ENCODE results near the gene FLRT3.

FLRT3 gene

DNA sequence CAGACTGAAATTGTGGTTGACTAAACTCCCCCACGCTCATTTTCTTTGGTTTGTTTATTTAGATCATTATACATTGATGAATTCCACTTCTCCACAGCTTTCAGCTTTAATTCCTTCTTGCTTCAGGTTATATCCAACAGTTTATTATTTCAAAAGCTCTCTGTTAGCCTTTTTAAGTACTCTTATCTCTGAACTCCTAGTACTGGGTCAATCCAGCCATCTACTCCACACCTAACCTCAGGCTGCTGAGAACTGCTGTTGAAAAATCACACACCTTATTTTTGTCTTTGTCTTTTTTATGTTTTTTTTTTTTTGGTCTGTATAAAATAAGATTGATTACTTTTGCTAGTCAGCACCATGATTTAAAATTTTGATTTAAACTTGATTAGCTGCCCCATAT is 32.9 kb downstream of the FLRT3 start:
- H3K4me3 ChIP-seq (replicated peaks; ENCODE audit: low read depth, low read length): no peak overlapping the region
- no peak for DNase-seq (ENCODE audit: low read depth)
- TF ChIP-seq CTCF (IDR thresholded peaks at IDR 0.05; ENCODE audit: low read length, missing control alignments): no peak

DNA sequence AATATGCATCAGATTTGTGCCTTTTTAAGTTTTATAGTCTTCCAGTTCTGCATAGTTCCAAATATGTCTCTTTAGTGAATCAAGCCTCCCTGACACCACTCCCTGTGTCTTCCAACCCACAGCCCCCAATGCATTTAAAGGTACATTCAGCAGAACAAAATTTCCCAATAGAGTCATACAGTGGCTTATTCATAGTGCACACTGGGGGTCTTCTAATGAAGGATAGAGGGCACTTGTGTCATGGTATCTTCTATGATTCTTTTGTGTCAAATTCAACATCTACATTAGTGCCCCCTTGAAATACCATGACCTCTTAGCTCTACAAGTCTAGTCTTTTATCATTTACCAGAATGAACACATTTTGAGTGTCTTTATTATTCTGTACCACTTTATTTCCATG is 33.8 kb downstream of the FLRT3 start:
- TF ChIP-seq CTCF (IDR thresholded peaks at IDR 0.05; ENCODE audit: low read length, missing control alignments): no peak
- DNase-seq (ENCODE audit: low read depth): no peak
- no peak overlapping the region for H3K4me3 ChIP-seq (replicated peaks; ENCODE audit: low read depth, low read length)

DNA sequence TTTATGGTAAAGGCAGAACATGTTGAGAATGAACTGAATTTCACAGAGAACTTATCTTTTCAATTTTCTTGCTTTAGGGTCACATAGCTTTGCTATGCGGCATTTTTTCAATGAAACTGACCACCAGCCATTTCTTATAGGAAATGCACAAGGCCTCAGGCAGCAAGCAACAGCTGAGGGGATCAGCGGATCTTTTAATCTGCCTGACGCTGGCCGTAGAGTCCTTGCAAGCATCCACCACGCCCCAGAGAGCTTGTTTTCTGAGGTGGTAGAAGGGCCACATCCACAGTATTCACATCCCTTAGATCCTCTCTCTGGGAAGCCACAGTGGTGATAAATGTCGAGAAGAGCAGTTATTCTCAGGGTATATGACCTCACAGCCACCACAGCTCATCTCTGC is 34.3 kb downstream of the FLRT3 start:
- no peak overlapping the region for H3K4me3 ChIP-seq (replicated peaks; ENCODE audit: low read depth, low read length)
- no peak for DNase-seq (ENCODE audit: low read depth)
- TF ChIP-seq CTCF (IDR thresholded peaks at IDR 0.05; ENCODE audit: low read length, missing control alignments): no peak

DNA sequence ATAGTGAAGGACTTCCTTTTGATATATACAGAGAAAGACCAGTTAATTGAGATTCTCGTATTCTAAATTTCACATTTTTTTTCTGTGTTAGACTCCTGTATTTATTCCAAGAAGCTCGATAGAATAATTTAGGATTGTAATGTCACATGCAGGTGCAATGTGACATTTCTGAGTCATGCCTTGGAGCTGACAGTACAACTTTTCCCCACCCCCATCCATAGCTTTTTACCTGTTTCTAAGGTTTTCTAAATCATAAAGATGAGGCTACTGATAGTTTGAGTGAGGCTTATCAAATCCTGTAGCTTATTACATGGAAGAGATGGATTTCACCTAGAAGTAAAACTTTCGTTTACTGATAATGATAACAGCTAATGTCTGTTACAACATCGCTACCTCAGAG is 37.6 kb downstream of the FLRT3 start:
- no peak for DNase-seq (ENCODE audit: low read depth)
- no peak for TF ChIP-seq CTCF (IDR thresholded peaks at IDR 0.05; ENCODE audit: low read length, missing control alignments)
- H3K4me3 ChIP-seq (replicated peaks; ENCODE audit: low read depth, low read length): no peak overlapping the region

- no peak for DNase-seq (ENCODE audit: low read depth)
- no peak overlapping the region for H3K4me3 ChIP-seq (replicated peaks; ENCODE audit: low read depth, low read length)
- TF ChIP-seq CTCF (IDR thresholded peaks at IDR 0.05; ENCODE audit: low read length, missing control alignments): no peak
Measured at GRCh38 chr20:14295770-14296309, 41.6 kb downstream of the FLRT3 start.

DNA sequence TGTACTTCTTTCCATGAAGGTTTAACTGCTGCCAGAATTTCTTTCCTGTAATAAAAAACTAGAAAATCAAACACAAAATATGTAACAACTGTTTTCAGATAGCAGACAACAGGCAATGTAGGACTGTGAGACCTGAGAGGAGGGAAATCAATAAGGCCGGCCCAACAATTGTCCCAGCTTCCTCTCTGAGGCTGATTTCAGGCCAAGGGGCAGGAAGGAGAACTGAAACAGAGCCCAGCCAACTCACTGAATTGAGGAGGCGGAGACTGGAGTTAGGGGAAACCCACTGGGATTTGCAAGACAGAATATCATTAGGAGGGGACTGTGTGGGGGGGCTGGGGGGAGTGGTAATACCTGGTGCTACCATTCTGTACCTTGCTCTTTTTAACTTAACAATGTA is 42.2 kb downstream of the FLRT3 start:
- peak; percentile 1 for DNase-seq (ENCODE audit: low read depth)
- no peak overlapping the region for H3K4me3 ChIP-seq (replicated peaks; ENCODE audit: low read depth, low read length)
- no peak for TF ChIP-seq CTCF (IDR thresholded peaks at IDR 0.05; ENCODE audit: low read length, missing control alignments)

- TF ChIP-seq CTCF (IDR thresholded peaks at IDR 0.05; ENCODE audit: low read length, missing control alignments): no peak
- no peak for DNase-seq (ENCODE audit: low read depth)
- no peak overlapping the region for H3K4me3 ChIP-seq (replicated peaks; ENCODE audit: low read depth, low read length)
Measured at GRCh38 chr20:14291502-14291901, 45.9 kb downstream of the FLRT3 start.

Data from fibroblast of pulmonary artery (primary cell).